ENCODE measurements around the gene METTL18. TPM values are rescaled to one million over a fixed set of nuclear protein-coding genes. Genes with fewer than 3 reads are reported as not detected.

The METTL18 gene
- 4.7 and 4.9 TPM in 2 replicates for total RNA-seq

- no peak for FAIRE-seq
- TF ChIP-seq, protein P1, sequence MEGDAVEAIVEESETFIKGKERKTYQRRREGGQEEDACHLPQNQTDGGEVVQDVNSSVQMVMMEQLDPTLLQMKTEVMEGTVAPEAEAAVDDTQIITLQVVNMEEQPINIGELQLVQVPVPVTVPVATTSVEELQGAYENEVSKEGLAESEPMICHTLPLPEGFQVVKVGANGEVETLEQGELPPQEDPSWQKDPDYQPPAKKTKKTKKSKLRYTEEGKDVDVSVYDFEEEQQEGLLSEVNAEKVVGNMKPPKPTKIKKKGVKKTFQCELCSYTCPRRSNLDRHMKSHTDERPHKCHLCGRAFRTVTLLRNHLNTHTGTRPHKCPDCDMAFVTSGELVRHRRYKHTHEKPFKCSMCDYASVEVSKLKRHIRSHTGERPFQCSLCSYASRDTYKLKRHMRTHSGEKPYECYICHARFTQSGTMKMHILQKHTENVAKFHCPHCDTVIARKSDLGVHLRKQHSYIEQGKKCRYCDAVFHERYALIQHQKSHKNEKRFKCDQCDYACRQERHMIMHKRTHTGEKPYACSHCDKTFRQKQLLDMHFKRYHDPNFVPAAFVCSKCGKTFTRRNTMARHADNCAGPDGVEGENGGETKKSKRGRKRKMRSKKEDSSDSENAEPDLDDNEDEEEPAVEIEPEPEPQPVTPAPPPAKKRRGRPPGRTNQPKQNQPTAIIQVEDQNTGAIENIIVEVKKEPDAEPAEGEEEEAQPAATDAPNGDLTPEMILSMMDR (IDR thresholded peaks at IDR 0.05; ENCODE audit: insufficient read depth, low read length, severe bottlenecking): no peak
- H3K4me3 ChIP-seq (ENCODE audit: low read depth, low read length): peak within 1 kb of the TSS; percentile 77
Observed at GRCh38 chr1:169794530-169795416, at the start of gene METTL18. METTL18 (minus strand) TSS chr1:169794907; CDS start chr1:169793695, 1,212 bp downstream.

DNA sequence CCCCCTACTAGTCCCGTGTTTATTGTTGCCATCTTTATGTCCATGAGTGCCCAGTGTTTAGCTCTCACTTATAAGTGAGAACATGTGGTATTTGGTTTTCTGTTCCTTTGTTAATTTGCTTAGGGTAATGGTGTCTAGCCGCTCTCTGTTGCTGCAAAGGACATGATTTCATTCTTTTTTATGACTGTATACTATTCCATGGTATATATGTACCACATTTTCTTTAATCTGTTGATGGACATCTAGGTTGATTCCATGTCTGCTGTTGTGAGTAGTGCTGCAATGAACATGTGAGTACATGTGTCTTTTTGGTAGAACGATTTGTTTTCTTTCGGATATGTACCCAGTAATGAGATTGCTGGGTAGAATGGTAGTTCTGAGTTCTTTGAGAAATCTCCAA, 44.2 kb upstream of the METTL18 start:
- FAIRE-seq (no peak), DNase-seq (ENCODE audit: low read depth) (no peak)
- TF ChIP-seq, protein P1 (IDR thresholded peaks at IDR 0.05; ENCODE audit: insufficient read depth, low read length, severe bottlenecking): no peak
- no peaks in the 10 kb centered on the region for H3K27me3 ChIP-seq (ENCODE audit: control insufficient read depth, insufficient read depth, low read length)
- H3K4me3 ChIP-seq (ENCODE audit: low read depth, low read length): no peak overlapping the region
- H3K36me3 ChIP-seq (ENCODE audit: control insufficient read depth, insufficient read depth, low read length): no peaks in the 10 kb centered on the region

More at GRCh38 chr1:169794530-169795416, at the start of gene METTL18:
- no peaks in the 10 kb centered on the region for H3K27me3 ChIP-seq (ENCODE audit: control insufficient read depth, insufficient read depth, low read length)
- peak; percentile 90 for DNase-seq (ENCODE audit: low read depth)
- peaks cover under 1% of the 10 kb centered on the region for H3K36me3 ChIP-seq (ENCODE audit: control insufficient read depth, insufficient read depth, low read length)

DNA sequence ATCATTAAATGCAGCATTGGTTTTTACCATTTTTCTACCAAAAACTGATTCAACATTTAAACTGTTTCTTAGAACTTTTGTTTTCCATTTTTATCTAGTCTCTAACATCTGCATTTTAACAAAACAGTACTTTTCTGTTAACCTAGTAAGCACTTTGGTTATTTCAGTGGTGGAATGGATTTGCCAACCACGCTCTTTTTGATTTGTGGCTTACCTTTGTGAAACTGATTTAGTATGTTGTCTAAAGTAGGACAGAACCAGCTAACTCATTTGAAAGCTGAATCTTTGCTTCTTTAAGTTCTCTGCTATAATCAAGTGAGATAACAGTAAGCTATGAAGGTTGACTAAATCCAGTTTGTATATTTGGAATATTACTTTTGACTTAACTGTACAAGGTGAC, 41.5 kb upstream of the METTL18 start:
- FAIRE-seq (no peak), DNase-seq (ENCODE audit: low read depth) (no peak)
- Histone ChIP-seq H3K27me3 (ENCODE audit: control insufficient read depth, insufficient read depth, low read length) (no peaks in the 10 kb centered on the region), H3K4me3 (ENCODE audit: low read depth, low read length) (no peak overlapping the region), H3K36me3 (ENCODE audit: control insufficient read depth, insufficient read depth, low read length) (no peaks in the 10 kb centered on the region)
- TF ChIP-seq, protein P1 (IDR thresholded peaks at IDR 0.05; ENCODE audit: insufficient read depth, low read length, severe bottlenecking): no peak

DNA sequence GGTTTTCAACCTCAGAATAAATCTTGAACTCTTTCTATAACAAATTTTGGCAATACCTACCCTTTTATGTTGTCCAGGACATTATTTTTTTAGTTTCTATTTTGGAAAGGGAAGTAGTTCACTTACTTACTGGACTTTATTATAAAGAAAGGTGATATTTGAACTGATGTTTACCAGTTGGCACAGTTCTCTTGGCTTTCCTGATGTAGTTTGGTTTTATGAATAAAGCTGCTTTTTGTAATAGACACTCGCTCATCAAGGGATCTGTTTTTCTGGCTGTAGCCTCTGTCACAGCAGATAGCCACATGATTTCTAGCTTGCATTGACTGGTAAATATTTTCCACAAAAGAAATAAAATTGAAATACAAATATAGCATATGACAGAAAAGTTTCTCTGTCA, 40.9 kb upstream of the METTL18 start:
- no peak for FAIRE-seq

DNA sequence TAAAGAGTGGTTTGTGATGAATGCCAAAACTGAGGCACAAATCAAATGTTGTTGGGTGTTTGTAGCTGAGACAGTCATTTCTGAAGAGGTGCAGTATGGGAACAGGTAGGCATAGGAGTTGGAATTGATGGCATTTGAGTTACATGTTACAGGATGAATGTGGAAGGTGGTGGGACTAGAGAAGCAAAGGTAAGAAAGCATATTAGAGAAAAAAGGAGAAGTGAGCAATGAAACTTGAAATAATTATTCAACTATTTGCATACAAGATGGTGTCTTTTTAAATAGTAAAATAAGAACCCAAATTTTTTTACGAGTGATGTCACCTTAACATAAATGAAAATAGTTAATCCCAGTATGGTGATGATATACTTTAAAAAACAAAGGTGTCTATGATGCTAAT, 40.2 kb upstream of the METTL18 start:
- no peaks in the 10 kb centered on the region for H3K36me3 ChIP-seq (ENCODE audit: control insufficient read depth, insufficient read depth, low read length)
- H3K4me3 ChIP-seq (ENCODE audit: low read depth, low read length): no peak overlapping the region
- H3K27me3 ChIP-seq (ENCODE audit: control insufficient read depth, insufficient read depth, low read length): no peaks in the 10 kb centered on the region
- TF ChIP-seq, protein P1 (IDR thresholded peaks at IDR 0.05; ENCODE audit: insufficient read depth, low read length, severe bottlenecking): no peak
- no peak for DNase-seq (ENCODE audit: low read depth)
- no peak for FAIRE-seq

More for the DNA sequence above, 40.9 kb upstream of the METTL18 start:
- TF ChIP-seq, protein P1 (IDR thresholded peaks at IDR 0.05; ENCODE audit: insufficient read depth, low read length, severe bottlenecking): no peak
- Histone ChIP-seq H3K27me3 (ENCODE audit: control insufficient read depth, insufficient read depth, low read length) (no peaks in the 10 kb centered on the region), H3K4me3 (ENCODE audit: low read depth, low read length) (no peak overlapping the region), H3K36me3 (ENCODE audit: control insufficient read depth, insufficient read depth, low read length) (no peaks in the 10 kb centered on the region)
- DNase-seq (ENCODE audit: low read depth): no peak
